ENCODE data around the gene EPHB2. TPM values are rescaled to one million over a fixed set of nuclear protein-coding genes. Genes with fewer than 3 reads are reported as not detected.

EPHB2 gene
- total RNA-seq, 1 experiment from 2014 or later = 18.5 TPM

DNA sequence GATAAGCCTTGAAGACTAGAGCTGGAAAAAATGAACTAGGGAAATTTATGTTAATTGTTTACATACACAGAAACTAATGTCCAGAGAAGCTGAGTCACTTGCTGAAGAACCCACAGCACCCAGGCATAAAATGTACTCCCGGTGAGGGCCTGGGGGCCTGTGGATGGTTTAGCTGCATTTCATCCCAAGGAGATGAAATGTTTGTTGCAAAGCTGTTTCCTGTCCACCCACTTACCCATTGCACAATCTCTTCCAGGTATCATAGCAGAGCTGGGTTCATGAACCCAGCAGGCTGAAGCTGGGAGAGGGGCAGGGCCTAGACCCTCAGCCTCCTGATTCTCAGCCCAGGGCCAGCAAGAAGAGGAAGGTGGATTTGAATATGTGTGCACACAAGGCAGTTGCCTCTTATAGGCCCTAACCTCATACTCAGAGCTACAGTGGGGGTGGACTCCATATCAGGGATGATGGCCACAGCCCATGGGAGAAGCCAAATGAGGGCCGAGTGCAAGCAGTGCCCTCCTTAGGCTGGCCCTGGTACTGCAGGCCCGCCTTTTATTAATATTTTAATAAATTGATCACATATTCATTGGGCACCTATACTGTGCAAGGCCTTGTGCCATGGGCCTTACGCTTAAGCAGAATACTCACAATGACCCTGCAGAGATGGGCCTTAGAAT lies 151.3 kb downstream of the EPHB2 start:
- TF ChIP-seq, protein P1, sequence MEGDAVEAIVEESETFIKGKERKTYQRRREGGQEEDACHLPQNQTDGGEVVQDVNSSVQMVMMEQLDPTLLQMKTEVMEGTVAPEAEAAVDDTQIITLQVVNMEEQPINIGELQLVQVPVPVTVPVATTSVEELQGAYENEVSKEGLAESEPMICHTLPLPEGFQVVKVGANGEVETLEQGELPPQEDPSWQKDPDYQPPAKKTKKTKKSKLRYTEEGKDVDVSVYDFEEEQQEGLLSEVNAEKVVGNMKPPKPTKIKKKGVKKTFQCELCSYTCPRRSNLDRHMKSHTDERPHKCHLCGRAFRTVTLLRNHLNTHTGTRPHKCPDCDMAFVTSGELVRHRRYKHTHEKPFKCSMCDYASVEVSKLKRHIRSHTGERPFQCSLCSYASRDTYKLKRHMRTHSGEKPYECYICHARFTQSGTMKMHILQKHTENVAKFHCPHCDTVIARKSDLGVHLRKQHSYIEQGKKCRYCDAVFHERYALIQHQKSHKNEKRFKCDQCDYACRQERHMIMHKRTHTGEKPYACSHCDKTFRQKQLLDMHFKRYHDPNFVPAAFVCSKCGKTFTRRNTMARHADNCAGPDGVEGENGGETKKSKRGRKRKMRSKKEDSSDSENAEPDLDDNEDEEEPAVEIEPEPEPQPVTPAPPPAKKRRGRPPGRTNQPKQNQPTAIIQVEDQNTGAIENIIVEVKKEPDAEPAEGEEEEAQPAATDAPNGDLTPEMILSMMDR (IDR thresholded peaks at IDR 0.05) = peak; percentile 87
- TF ChIP-seq, protein P2, sequence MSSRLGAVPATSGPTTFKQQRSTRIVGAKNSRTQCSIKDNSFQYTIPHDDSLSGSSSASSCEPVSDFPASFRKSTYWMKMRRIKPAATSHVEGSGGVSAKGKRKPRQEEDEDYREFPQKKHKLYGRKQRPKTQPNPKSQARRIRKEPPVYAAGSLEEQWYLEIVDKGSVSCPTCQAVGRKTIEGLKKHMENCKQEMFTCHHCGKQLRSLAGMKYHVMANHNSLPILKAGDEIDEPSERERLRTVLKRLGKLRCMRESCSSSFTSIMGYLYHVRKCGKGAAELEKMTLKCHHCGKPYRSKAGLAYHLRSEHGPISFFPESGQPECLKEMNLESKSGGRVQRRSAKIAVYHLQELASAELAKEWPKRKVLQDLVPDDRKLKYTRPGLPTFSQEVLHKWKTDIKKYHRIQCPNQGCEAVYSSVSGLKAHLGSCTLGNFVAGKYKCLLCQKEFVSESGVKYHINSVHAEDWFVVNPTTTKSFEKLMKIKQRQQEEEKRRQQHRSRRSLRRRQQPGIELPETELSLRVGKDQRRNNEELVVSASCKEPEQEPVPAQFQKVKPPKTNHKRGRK (CRISPR knock-in tag; IDR thresholded peaks at IDR 0.05; ENCODE audit: borderline replicate concordance) = no peak
- H3K4me1 Mint-ChIP-seq = no peaks in the 10 kb centered on the region
- POLR2A ChIA-PET = no interaction called here
- CTCF ChIA-PET = interaction anchor here (0.6 to 3.4 kb wide), 72 partner anchors 8 to 809 kb away, joined by 3 to 57 read pairs (median 4); no protein-coding TSS in a partner anchor
- no peaks in the 10 kb centered on the region for H3K27me3 Mint-ChIP-seq (ENCODE audit: low read depth)
- ATAC-seq = peak; percentile 81
- no peak overlapping the region for H3K4me3 Mint-ChIP-seq
- peak; percentile 58 for DNase-seq (ENCODE audit: low spot score)
- H3K9me3 Mint-ChIP-seq = no peaks in the 10 kb centered on the region
- H3K27ac Mint-ChIP-seq = no peak overlapping the region
- H3K36me3 Mint-ChIP-seq = no peaks in the 10 kb centered on the region

DNA sequence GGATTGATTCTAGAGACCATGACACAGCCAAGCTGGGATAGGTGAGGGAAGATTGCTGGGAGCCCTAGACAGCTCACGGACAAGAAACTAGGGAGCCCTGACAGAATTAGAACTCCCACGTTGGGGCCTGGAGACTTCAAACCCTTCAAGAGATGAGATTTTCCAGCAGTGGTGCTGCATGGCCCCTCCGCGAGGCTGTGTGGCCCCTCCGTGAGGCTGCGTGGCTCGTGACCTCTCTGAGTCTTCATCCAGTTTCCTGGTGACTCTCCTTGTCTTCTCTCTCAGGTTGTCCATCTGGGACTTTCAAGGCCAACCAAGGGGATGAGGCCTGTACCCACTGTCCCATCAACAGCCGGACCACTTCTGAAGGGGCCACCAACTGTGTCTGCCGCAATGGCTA lies 152.1 kb downstream of the EPHB2 start:
- POLR2A ChIA-PET = no interaction called here
- no peaks in the 10 kb centered on the region for H3K36me3 Mint-ChIP-seq
- DNase-seq (ENCODE audit: low spot score) (no peak), ATAC-seq (no peak)
- CTCF ChIA-PET = interaction anchor here (0.6 to 3.4 kb wide), 38 partner anchors 9 to 442 kb away, joined by 3 to 57 read pairs (median 6); no protein-coding TSS in a partner anchor
- no peaks in the 10 kb centered on the region for H3K27me3 Mint-ChIP-seq (ENCODE audit: low read depth)
- H3K4me3 Mint-ChIP-seq = no peak overlapping the region
- H3K4me1 Mint-ChIP-seq = no peaks in the 10 kb centered on the region
- no peak overlapping the region for H3K27ac Mint-ChIP-seq
- no peaks in the 10 kb centered on the region for H3K9me3 Mint-ChIP-seq
- TF ChIP-seq GRHL2 (CRISPR knock-in tag; IDR thresholded peaks at IDR 0.05; ENCODE audit: insufficient replicate concordance, severe bottlenecking) = no peak
- no peak for TF ChIP-seq ZNF317 (CRISPR knock-in tag; IDR thresholded peaks at IDR 0.05; ENCODE audit: borderline replicate concordance, low read depth)
- no peak for TF ChIP-seq RORB (CRISPR knock-in tag; IDR thresholded peaks at IDR 0.05)
- TF ChIP-seq, protein P3, sequence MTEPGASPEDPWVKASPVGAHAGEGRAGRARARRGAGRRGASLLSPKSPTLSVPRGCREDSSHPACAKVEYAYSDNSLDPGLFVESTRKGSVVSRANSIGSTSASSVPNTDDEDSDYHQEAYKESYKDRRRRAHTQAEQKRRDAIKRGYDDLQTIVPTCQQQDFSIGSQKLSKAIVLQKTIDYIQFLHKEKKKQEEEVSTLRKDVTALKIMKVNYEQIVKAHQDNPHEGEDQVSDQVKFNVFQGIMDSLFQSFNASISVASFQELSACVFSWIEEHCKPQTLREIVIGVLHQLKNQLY (CRISPR knock-in tag; IDR thresholded peaks at IDR 0.05) = no peak
- TF ChIP-seq ETV6 (CRISPR knock-in tag; IDR thresholded peaks at IDR 0.05) = no peak
- no peak for TF ChIP-seq TP53 (CRISPR knock-in tag; IDR thresholded peaks at IDR 0.05)
- TF ChIP-seq, protein P4, sequence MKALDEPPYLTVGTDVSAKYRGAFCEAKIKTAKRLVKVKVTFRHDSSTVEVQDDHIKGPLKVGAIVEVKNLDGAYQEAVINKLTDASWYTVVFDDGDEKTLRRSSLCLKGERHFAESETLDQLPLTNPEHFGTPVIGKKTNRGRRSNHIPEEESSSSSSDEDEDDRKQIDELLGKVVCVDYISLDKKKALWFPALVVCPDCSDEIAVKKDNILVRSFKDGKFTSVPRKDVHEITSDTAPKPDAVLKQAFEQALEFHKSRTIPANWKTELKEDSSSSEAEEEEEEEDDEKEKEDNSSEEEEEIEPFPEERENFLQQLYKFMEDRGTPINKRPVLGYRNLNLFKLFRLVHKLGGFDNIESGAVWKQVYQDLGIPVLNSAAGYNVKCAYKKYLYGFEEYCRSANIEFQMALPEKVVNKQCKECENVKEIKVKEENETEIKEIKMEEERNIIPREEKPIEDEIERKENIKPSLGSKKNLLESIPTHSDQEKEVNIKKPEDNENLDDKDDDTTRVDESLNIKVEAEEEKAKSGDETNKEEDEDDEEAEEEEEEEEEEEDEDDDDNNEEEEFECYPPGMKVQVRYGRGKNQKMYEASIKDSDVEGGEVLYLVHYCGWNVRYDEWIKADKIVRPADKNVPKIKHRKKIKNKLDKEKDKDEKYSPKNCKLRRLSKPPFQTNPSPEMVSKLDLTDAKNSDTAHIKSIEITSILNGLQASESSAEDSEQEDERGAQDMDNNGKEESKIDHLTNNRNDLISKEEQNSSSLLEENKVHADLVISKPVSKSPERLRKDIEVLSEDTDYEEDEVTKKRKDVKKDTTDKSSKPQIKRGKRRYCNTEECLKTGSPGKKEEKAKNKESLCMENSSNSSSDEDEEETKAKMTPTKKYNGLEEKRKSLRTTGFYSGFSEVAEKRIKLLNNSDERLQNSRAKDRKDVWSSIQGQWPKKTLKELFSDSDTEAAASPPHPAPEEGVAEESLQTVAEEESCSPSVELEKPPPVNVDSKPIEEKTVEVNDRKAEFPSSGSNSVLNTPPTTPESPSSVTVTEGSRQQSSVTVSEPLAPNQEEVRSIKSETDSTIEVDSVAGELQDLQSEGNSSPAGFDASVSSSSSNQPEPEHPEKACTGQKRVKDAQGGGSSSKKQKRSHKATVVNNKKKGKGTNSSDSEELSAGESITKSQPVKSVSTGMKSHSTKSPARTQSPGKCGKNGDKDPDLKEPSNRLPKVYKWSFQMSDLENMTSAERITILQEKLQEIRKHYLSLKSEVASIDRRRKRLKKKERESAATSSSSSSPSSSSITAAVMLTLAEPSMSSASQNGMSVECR (CRISPR knock-in tag; IDR thresholded peaks at IDR 0.05; ENCODE audit: borderline replicate concordance) = no peak
- TF ChIP-seq, protein P5, sequence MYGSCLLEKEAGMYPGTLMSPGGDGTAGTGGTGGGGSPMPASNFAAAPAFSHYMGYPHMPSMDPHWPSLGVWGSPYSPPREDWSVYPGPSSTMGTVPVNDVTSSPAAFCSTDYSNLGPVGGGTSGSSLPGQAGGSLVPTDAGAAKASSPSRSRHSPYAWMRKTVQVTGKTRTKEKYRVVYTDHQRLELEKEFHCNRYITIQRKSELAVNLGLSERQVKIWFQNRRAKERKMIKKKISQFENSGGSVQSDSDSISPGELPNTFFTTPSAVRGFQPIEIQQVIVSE (CRISPR knock-in tag; IDR thresholded peaks at IDR 0.05; ENCODE audit: borderline replicate concordance) = no peak
- no peak for TF ChIP-seq TEAD1 (CRISPR knock-in tag; IDR thresholded peaks at IDR 0.05)
- no peak for TF ChIP-seq OVOL2 (CRISPR knock-in tag; IDR thresholded peaks at IDR 0.05; ENCODE audit: borderline replicate concordance)
- TF ChIP-seq, protein P6, sequence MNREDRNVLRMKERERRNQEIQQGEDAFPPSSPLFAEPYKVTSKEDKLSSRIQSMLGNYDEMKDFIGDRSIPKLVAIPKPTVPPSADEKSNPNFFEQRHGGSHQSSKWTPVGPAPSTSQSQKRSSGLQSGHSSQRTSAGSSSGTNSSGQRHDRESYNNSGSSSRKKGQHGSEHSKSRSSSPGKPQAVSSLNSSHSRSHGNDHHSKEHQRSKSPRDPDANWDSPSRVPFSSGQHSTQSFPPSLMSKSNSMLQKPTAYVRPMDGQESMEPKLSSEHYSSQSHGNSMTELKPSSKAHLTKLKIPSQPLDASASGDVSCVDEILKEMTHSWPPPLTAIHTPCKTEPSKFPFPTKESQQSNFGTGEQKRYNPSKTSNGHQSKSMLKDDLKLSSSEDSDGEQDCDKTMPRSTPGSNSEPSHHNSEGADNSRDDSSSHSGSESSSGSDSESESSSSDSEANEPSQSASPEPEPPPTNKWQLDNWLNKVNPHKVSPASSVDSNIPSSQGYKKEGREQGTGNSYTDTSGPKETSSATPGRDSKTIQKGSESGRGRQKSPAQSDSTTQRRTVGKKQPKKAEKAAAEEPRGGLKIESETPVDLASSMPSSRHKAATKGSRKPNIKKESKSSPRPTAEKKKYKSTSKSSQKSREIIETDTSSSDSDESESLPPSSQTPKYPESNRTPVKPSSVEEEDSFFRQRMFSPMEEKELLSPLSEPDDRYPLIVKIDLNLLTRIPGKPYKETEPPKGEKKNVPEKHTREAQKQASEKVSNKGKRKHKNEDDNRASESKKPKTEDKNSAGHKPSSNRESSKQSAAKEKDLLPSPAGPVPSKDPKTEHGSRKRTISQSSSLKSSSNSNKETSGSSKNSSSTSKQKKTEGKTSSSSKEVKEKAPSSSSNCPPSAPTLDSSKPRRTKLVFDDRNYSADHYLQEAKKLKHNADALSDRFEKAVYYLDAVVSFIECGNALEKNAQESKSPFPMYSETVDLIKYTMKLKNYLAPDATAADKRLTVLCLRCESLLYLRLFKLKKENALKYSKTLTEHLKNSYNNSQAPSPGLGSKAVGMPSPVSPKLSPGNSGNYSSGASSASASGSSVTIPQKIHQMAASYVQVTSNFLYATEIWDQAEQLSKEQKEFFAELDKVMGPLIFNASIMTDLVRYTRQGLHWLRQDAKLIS (CRISPR knock-in tag; IDR thresholded peaks at IDR 0.05; ENCODE audit: borderline replicate concordance) = no peak
- no peak for TF ChIP-seq RELA (CRISPR knock-in tag; IDR thresholded peaks at IDR 0.05; ENCODE audit: borderline replicate concordance)
- TF ChIP-seq, protein P7, sequence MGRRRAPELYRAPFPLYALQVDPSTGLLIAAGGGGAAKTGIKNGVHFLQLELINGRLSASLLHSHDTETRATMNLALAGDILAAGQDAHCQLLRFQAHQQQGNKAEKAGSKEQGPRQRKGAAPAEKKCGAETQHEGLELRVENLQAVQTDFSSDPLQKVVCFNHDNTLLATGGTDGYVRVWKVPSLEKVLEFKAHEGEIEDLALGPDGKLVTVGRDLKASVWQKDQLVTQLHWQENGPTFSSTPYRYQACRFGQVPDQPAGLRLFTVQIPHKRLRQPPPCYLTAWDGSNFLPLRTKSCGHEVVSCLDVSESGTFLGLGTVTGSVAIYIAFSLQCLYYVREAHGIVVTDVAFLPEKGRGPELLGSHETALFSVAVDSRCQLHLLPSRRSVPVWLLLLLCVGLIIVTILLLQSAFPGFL (CRISPR knock-in tag; IDR thresholded peaks at IDR 0.05; ENCODE audit: borderline replicate concordance) = no peak
- TF ChIP-seq FOXP1 (CRISPR knock-in tag; IDR thresholded peaks at IDR 0.05; ENCODE audit: borderline replicate concordance) = no peak
- TF ChIP-seq ZNF423 (CRISPR knock-in tag; IDR thresholded peaks at IDR 0.05) = no peak
- no peak for TF ChIP-seq KAT7 (CRISPR knock-in tag; IDR thresholded peaks at IDR 0.05; ENCODE audit: borderline replicate concordance)
